Measurements from ENCODE around the gene YARS1.

- TF ChIP-seq CTCF (conservative IDR thresholded peaks at IDR 0.05) (no peak), EZH2 (IDR thresholded peaks at IDR 0.05; ENCODE audit: low read depth) (no peak)
Measured at GRCh38 chr1:32754317-32755097, 62.7 kb downstream of the YARS1 start.

Data from PC-9 (cell line).